ENCODE data around the gene SPATA6L.
A peak's percentile ranks its signal among the peaks of the same experiment; 100 is the strongest.

The SPATA6L gene, protein sequence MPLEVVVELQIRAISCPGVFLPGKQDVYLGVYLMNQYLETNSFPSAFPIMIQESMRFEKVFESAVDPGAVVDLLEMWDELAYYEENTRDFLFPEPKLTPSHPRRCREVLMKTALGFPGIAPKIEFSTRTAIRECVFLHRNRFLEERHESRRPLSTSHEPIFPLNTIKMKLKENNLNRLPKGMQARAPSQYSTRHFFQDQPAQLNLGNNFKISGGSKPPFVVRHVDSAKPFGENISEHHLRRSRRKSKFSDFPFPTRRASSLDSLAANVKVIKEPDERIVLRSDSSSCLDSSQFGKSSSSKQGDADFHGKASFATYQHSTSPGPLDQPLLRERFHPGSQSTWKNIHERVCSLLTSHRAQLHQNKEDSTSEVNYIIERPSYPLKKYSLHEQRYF

DNA sequence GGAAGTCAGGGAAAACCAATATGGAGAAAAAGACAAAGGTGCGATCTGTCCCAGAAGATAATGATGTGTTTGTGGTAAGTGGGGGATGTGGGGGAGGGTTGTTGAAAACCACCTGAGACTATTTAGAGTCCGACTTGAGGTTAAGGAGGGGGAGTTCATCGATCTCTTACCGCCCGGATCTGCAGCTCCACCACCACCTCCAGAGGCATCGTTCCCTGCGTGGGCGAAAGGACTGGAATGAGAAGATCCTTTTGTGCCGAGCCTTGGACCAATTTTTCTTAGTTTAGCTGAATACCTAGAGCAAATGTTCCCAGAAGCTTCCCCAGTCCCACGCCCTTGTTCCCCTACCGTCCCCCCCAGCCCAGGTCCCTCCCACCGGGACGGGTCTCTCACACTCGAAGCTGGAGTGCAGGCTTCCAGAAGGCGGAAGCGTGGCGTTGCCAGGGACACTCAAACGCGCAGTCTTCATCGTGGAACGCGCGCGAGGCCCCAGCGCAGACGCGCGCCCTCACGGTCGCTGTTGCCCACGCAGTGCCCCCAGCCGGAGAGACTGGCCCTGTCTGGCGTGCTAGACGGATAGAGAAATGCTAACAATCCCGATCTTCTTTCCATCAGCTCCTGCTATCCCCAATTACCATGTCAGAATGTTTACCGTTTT is at the start of gene SPATA6L:
TSS of gene SPATA6L (minus strand) at position 439 of the 658 bp plus-strand sequence. CDS start at position 209, 230 bp downstream.
- DNase-seq = peak in 1 of 2 donors; percentile 33

DNA sequence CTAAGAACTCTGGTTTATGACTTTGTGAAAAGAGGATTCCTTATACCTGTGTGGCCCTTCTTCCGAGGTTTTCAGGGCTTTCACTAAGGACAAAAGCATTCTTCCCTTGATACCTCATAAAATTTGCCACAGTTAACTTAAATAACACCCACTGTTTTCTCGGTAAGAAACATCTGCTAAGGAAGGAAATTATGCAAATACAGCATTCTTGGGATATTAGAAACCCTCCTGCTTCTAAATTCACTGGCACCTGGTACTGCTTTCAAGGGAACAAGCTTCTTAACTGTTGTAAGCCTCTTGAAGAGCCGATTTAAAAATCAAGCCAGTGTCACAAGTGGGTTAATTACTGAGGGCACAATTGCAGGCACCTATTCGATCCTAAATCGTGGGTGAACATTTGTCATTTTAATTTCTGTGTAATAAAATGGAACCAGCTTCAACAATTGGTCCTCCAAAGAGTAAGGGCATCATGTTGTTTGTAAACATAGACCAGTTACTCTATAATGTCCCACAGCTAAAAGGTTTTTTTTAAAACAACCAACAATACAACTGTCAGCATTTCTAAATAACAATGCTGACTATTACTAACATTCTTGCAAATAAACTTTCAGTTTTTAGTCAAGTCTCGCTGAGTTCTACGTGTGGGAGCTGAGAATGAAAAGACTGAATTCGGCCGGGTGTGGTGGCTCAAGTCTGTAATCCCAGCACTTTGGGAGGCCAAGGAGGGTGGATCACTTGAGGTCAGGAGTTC is 48.2 kb upstream of the SPATA6L start:
- no peak for DNase-seq

DNA sequence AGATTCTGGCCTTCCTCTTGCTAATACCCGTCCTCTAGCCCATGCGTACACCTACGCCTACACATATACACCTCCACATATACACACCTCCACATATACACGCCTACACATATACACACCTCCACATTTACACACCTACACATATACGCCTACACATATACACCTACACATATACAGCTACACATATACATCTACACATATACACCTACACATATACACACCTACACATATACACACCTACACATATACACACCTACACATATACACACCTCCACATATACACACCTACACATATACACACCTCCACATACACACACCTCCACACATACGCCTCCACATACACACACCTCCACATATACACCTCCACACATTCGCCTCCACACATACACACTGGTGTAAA is 47.6 kb upstream of the SPATA6L start:
- DNase-seq = peak in 1 of 2 donors; percentile 17

DNA sequence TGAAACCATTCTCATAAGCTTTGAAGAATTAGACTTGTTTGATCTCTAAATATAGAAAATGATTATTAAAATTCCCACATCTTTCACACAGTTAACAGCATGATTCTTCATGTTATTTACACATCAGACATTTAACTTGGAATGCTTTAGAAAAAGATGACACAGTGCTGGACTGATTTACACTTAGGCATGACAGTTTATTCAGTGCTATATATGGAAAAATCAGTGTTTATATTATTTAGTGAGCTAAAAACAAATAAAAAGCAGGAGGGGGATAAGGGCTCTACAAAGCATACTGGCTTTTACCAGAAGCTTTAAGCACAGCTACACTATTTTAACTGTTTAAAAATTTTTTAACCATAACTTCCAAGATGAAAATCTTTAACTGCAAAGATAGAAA is 43.1 kb upstream of the SPATA6L start:
- no peak for DNase-seq

DNA sequence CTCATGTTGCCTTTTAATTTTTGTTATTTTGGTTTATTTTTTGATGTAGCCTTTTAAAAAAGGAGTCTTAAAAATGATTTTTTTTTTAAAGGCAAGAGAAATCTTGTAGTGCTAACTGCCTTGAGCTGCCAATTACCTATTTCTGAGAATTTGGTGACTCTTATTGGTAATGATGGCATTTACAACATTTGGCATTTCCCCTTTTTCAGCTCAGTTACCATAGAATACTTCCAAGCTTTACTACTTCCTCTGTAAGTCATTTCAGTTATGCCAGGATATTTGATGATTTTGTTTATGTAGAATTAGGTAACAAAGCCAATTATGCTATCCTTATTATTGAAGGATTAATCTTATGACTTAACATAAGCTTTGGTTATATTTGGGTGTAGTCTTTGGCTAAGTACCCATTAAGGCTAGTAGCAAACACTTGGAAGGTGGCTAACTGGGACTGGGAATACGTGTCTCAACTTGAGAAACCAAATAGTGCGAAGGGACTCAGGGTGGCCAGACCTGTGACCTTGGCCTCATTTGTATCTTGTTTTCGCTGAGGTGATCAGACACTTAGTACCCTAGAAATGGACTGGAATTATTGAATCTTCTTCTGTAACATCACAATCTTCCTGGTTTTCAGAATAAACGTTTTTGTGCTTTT is 40.8 kb upstream of the SPATA6L start:
- DNase-seq = peak; percentile 23 to 56

DNA sequence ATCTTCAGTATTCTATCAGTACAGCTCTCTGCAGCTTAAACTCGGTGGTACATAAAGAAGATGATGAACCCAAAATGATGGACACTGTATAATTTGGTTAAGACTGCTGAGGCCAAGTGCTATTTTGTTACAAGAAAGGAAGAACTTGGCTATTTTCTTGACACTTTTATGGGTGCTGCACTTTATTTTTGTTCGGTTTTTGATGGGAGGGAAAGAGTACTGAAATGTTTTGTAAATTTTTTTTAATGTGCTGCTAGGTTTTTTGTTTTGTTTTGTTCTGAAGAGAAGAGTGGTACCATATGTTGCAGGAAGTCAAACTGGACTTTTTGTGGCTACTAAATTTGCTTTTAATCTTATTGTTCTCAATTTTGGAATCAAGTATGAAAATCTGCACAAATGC is 39.7 kb upstream of the SPATA6L start:
- DNase-seq = no peak

DNA sequence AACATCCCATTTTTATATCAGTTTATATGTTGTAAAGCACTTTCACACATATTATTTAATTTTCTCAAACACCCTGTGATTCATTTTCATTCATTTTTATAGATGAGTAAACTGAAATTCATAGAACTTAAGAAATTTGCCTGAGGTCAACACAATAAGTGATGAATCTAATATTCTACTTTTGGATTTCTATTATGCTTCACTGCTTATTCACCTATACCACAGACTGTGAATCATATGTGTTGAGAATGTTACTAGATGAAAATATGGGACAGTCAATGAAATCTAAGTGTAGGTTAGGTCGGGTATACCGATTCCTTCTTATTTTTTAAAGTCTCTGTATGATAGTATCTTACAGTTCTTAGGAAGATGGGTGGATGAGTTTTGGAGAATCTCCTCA is 37.8 kb upstream of the SPATA6L start:
- DNase-seq = no peak

DNA sequence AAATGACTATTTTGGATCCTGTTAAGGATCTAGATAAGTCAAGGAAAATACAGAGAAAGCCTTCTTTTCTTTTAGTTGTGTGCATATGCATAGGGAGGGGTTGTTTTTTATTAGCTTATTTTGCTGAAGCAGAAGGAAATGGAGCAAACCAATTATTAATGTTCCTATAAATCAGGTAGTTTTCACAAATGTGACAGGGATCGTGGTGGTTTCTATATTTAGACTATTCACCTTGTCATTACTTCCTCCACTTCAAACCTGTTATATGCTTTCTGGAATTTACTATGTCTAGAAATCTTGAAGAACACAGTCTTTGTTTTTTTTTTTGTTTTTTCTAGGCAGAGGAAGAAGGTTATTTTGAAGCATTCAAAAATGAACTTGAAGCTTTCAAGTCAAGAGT is 35.2 kb upstream of the SPATA6L start:
- no peak for DNase-seq

DNA sequence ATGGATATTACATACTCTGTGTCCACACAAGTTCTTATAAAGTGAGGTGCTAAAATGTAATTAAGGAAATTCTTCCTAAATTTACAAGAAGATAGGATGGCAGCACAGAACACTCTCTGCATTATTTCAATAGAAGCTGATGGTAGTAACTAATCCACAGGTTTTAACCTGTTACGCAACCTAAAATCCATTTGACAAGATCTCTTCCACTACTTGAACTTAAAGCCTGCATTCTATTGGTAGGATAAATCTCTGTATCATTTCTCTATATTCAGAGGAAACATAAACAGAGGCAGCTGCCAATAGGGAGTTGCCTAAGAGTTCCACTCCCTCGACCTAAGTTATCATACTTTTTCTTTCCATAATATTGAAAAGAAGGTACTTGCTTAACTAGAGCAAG is 34.7 kb upstream of the SPATA6L start:
- DNase-seq = no peak

DNA sequence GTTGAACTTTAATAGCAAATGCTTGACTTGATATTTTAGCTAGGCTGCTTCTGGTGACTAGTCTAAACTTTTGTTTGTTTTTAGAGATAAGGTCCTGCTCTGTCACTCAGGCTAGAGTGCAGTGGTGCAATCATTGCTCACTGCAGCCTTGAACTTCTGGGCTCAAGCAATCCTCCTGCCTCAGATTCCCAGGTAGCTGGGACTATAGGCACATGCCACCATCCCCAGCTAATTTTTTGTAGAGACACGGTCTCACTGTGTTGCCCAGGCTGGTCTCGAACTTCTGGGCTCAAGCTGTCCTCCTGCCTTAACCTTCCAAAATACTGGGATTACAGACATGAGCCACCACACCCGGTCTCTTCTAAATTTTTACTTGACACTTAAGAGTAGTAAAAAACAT is 33.8 kb upstream of the SPATA6L start:
- no peak for DNase-seq

DNA sequence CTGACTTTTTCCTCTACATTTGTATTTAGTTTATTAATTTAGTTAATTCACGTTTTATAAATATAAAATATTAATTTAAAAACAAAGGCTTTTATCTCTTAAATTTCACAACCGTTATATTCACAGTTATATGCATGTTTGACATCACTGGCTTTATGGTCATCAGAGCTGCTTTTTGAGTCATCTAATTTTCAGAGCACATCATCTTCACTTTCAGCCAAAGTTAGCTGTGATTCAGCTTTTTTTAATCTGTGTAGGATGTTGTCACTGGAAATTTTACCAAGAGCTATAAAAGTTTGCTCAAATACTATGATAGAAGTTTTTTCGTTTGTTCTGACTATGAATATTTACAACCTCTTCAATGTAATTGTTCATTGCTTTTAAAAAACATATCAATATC is 25.5 kb upstream of the SPATA6L start:
- no peak for DNase-seq

DNA sequence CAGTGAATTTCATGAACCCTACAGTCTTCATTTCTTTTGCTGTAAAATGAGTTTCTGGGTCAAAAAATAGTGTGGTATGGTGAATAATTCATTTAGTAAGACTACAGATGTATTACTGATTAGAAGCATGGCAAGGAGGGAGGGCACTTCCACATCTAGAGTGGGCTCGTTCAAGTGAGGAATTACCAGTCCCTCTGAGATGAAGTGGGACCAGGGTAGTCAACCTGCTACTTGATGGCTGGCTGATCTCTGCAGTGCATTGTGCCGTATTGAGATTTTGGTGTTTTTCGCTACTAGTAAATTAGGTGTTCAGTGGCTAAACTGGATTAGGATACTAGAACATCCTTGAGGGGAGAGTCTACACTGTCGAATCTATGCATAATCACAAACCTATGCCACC is 23.9 kb upstream of the SPATA6L start:
- no peak for DNase-seq

DNA sequence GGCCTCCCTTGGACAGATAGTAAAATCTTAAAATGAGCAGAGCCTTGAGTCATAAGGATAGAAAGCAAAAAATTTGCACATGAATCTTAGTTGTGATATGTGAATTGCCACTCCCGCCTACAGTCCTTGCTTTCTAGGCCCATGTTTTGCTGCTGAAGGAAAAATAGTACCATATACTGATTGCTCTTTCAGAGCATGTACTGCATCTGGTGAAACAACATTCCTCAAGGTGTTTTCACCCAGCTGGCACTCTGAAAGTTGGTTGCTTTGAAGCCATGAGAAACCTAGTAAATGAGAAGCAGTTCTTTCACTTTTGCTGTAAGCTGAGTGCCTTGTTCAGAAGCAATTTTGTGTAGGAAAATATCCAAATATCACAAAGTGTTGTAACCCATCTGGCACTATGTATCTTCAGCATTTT is 23.4 kb upstream of the SPATA6L start:
- no peak for DNase-seq

DNA sequence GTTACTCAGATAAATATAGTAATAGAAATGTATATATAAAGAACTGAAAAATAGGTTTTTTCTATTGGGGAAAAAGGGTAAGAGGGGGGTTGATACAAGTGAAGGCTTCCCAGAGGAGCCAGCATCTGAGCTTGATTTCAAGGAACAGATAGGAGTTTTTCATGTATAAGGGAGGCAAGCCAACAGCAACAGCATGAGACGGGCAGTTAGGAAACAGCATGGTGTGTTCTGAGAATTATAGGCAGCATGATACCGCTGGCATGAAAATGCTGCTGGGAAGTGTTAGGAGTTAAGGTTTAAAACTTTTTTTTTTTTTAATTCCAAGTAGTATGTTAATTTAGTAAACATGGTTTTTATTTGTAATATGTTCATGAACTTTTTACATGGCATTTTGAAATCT is 22.7 kb upstream of the SPATA6L start:
- no peak for DNase-seq

DNA sequence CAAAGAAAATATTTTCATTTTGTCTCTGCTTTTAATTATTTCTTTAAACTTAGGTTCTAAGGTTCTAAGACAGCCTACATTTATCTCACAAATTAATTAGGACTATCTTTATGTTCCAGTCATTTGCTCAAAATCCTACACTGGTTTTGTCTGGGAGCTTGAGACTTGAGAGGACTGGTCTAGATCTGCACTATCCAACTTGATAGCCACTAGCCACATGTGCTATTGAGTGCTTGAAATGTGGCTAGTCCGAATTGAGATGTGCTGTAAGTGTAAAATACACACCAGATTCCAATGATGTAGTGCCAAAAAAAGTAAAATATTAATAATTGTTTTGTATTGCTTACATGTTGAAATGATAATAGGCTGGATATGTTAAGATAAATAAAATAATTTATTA is 20.3 kb upstream of the SPATA6L start:
- DNase-seq = no peak

DNA sequence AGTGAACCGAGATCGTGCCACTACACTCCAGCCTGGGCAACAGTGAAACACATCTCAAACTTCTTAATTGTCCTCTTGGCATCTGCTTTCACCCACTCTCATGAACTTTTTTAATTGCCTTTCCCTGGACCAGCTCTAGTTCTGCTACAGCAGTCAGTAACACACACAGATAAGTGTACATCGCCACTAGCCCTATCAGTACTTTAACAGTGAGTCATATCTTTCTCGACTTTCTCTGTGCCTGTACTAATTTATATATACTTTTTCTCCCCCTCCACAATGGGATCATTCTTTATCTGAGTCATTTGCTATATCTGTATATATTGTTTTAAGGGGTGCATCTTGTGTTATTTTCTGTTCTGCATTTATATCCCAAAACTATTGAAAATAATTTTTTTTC is 19.8 kb upstream of the SPATA6L start:
- DNase-seq = no peak

DNA sequence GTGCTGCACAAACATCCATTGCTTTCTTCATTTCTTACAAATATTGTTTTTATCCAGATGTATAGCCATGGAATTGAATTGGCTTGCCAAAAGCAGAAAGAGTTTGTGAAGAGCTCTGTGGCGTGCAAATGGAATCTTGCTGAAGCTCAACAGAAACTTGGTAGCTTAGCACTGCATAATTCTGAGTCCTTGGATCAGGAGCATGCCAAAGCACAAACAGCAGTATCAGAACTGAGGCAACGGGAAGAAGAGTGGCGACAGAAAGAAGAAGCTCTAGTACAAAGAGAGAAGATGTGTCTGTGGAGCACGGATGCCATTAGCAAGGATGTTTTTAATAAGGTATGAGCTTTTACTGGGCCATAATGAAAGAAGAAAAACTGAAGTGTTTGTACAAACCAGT is 18.5 kb upstream of the SPATA6L start:
- no peak for DNase-seq

DNA sequence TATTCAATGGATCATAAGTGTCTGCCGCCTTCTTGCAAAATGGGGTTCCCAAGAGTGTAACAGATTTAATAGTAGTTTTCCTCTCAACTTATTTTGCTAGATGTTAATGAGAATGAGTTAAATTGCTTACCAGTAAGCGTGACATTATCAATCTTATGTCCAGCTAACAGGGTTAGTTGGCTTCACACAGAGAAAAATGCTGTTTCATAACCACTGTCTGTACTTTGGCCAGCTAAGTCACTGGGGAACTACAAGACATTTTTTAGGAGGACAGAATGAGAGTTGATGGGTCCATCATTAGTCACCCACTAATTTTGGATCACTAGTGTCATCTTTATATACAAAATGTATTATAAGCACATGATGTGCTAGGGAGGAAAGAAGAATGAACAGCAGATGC is 14.5 kb upstream of the SPATA6L start:
- peak; percentile 59 to 71 for DNase-seq

DNA sequence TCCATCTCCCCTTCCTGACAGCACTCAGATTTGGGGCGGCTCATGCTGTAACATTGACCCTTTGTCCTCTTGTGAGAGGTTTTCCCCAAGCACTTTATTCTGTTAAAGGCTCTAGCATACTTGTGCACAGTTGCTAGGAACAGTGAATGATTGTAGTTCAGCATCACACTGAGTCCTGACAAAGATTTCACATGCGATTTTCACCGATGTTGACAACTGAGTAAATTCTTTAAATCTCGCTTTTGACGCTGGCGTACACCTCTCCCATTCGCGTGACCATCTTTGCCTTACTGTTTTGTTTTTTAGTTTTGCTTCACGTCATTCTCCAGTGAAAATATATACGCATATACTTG is 13.9 kb upstream of the SPATA6L start:
- peak in 1 of 2 donors; percentile 10 for DNase-seq

DNA sequence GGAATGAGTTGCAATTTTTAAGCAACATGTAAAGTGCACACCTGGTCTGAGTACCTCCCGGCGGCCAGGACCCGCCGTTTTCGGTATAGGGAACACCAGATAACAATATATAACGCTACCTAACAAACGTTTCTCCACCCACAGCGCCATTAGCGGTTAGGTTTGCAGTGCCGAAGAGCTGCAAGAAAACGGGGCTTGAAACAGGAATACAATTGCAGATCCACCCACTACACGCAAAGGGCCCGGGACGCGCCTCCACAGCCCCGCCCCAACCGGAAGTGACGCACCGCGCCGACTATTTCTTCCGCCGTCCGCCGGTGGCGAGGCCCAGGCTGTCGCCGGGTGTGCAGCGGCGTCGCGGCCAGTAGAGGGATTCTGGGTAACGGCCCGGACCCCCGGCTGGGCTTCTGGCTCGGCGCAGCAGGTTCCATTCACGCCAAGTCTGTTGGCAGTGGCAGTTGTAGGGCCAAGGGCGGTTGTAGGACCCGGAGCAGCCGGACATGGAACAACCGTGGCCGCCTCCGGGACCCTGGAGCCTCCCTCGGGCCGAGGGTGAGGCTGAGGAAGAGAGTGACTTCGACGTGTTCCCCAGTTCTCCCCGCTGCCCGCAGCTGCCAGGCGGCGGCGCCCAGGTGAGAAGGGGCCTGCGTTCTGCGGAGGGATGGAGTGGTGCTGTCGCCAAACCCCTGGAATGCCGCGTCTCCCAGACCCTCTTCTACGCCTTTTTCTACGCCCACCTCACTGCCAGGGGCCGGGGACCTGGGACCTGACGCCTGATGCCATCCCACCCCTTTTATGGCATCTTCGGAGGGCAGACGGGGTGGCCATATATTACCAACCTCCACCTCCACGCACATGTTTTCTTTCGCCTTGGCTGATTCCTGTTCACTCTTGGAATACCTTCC is 13.2 kb upstream of the SPATA6L start, which contains the start of gene CDC37L1:
TSS of gene CDC37L1 (plus strand) at position 302 of the 905 bp plus-strand sequence. CDS start at position 501, 199 bp downstream.
- DNase-seq = peak; percentile 93 to 99

DNA sequence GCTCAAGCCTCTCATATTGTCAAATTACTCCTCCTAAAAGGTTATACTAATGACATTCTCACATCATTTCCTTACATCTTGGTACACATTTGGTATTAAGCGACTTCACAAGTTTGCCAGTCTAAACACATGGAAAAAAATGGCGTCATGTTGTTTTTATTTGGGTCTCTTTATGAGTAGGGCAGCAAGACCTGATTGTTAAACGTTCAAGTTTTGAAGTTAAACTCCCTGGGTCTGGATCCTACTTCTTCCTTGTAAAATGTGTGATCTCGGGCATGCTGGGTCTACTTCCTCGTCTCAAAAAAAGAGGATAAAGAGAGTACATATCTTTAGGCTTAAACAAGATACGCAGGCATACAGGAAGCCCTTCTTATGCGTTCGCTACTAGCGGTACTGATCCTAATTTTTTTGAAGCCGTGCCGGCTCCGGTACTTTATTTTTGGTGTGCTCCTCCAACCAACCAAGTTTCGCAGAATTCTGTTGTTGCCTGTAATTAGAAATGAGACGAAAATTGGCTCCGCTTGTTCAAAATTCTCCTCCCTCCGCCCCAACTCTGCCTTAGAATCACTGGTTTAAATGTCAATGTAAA is 12.5 kb upstream of the SPATA6L start:
- peak in 1 of 2 donors; percentile 36 for DNase-seq

DNA sequence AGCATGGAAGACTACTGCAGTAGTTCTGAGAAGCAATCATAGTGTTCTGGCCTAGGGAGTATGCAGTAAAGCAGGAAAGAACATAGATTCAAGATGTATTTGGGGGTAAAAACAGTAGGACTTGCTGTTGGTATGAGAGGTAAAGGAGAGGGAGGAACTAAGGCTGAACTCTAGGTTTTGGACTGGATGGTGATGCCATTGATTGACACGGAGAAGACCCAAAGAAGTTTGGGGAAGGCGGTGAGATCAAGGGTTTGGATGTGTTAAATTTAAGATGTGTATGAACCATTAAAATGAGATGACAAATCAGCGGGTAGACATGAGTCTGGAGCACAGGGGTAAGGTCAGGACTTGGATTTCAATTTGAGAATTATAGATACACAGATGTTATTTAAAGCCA is 11.1 kb upstream of the SPATA6L start:
- no peak for DNase-seq

All from inflammatory macrophage treated with lipopolysaccharide for 1 hour (primary cell).